Measurements from ENCODE around the gene CLEC4D. TPM values are rescaled to one million over a fixed set of nuclear protein-coding genes. Genes with fewer than 3 reads are reported as not detected.

CLEC4D gene
- total and polyA plus RNA-seq, 4 donors = 0.61 to 39.2 (median 3.0) TPM

DNA sequence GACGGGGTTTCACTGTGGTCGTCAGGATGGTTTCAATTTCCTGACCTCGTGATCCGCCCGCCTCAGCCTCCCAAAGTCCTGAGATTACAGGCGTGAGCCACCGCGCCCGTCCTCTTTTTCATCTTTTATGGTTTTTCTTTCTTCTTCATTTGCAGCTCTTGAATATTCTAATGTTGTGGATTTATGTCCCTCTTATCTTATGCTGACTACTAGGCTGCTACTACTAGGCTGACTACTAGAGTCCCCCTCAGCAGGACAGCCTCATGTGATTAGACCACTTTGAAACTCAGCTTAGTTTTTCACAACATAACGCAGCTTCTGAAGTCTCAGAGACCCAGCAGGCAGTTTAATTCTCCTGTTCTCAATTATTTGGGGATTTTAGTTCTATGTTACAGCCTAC is 28.3 kb downstream of the CLEC4D start:
- Histone ChIP-seq H3K36me3 (ENCODE audit: control insufficient read depth in 4 of 4, insufficient read depth in 4 of 4, low read length in 4 of 4) (no peaks in the 10 kb centered on the region), H3K9ac (ENCODE audit: insufficient read depth in 1 of 2, low read length in 2 of 2) (no peak overlapping the region), H3K27ac (ENCODE audit: low read depth in 1 of 2, low read length in 1 of 2) (no peak overlapping the region), H3K4me1 (ENCODE audit: control insufficient read depth in 5 of 5, insufficient read depth in 5 of 5, low read length in 5 of 5) (no peaks in the 10 kb centered on the region), H3K4me3 (no peak overlapping the region), H3K9me3 (ENCODE audit: control insufficient read depth in 4 of 4, insufficient read depth in 3 of 4, low read length in 3 of 4) (peaks cover 0 to 1% (median 0%) of the 10 kb centered on the region in 4 donors), H3K27me3 (ENCODE audit: control insufficient read depth in 3 of 3, insufficient read depth in 3 of 3, low read length in 2 of 3) (peaks cover 0 to 2% (median 0%) of the 10 kb centered on the region in 3 donors)
- TF ChIP-seq, protein P1, sequence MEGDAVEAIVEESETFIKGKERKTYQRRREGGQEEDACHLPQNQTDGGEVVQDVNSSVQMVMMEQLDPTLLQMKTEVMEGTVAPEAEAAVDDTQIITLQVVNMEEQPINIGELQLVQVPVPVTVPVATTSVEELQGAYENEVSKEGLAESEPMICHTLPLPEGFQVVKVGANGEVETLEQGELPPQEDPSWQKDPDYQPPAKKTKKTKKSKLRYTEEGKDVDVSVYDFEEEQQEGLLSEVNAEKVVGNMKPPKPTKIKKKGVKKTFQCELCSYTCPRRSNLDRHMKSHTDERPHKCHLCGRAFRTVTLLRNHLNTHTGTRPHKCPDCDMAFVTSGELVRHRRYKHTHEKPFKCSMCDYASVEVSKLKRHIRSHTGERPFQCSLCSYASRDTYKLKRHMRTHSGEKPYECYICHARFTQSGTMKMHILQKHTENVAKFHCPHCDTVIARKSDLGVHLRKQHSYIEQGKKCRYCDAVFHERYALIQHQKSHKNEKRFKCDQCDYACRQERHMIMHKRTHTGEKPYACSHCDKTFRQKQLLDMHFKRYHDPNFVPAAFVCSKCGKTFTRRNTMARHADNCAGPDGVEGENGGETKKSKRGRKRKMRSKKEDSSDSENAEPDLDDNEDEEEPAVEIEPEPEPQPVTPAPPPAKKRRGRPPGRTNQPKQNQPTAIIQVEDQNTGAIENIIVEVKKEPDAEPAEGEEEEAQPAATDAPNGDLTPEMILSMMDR (IDR thresholded peaks at IDR 0.05; ENCODE audit: control extremely low read depth, extremely low read depth) = no peak
- 61 to 74% methylated on average over 10 of the region's 10 CpGs for WGBS, 2 donors
- no peak for ATAC-seq (ENCODE audit: insufficient read depth, low FRiP score)
- DNase-seq = no peak

DNA sequence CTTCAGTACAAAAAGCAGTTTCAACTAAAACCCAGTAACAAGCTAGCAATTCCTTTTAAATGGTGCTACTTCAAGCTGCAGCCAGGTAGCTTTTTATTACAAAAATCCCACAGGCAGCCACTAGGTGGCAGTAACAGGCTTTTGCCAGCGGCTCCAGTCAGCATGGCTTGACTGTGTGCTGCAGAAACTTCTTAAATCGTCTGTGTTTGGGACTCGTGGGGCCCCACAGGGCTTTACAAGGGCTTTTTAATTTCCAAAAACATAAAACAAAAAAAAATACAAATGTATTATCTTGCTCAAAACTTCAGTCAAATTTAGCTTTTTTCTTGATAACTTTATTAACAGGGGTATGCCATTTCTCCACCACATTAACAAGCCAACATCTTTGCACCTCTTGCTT is 31.0 kb downstream of the CLEC4D start:
- Histone ChIP-seq H3K4me3 (no peak overlapping the region), H3K9ac (ENCODE audit: insufficient read depth in 1 of 2, low read length in 2 of 2) (no peak overlapping the region), H3K27me3 (ENCODE audit: control insufficient read depth in 3 of 3, insufficient read depth in 3 of 3, low read length in 2 of 3) (peaks cover 0 to 2% (median 0%) of the 10 kb centered on the region in 3 donors), H3K9me3 (ENCODE audit: control insufficient read depth in 4 of 4, insufficient read depth in 3 of 4, low read length in 3 of 4) (no peaks in the 10 kb centered on the region), H3K36me3 (ENCODE audit: control insufficient read depth in 4 of 4, insufficient read depth in 4 of 4, low read length in 4 of 4) (no peaks in the 10 kb centered on the region), H3K27ac (ENCODE audit: low read depth in 1 of 2, low read length in 1 of 2) (no peak overlapping the region), H3K4me1 (ENCODE audit: control insufficient read depth in 5 of 5, insufficient read depth in 5 of 5, low read length in 5 of 5) (no peaks in the 10 kb centered on the region)
- WGBS, 2 donors = 1% methylated on average over 3 of the region's 3 CpGs
- DNase-seq (peak; percentile 75 to 81 (median 78)), ATAC-seq (ENCODE audit: insufficient read depth, low FRiP score) (peak; percentile 72)
- TF ChIP-seq, protein P1 (IDR thresholded peaks at IDR 0.05; ENCODE audit: control extremely low read depth, extremely low read depth) = peak; percentile 79

DNA sequence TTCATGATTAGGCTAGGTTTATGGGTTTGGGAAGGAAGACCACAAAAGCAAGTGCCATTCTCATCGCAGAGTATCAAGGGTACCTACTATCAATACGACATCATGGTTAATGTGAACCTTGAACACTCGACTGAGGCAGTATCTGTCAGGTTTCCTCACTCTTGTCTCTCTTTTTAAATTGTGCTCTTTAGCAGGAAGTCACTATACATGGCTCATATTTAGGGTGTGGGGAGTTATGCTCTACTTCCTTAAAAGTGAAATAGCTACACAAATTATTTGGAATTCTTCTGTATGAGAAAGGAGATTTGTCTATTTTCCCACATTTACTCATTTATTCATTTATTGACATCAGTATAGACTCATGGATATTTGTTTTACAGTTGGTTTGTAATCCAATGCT is 33.3 kb downstream of the CLEC4D start:
- Histone ChIP-seq H3K27ac (ENCODE audit: low read depth in 1 of 2, low read length in 1 of 2) (no peak overlapping the region), H3K9ac (ENCODE audit: insufficient read depth in 1 of 2, low read length in 2 of 2) (no peak overlapping the region), H3K27me3 (ENCODE audit: control insufficient read depth in 3 of 3, insufficient read depth in 3 of 3, low read length in 2 of 3) (no peaks in the 10 kb centered on the region), H3K9me3 (ENCODE audit: control insufficient read depth in 4 of 4, insufficient read depth in 3 of 4, low read length in 3 of 4) (no peaks in the 10 kb centered on the region), H3K36me3 (ENCODE audit: control insufficient read depth in 4 of 4, insufficient read depth in 4 of 4, low read length in 4 of 4) (no peaks in the 10 kb centered on the region), H3K4me3 (no peak overlapping the region), H3K4me1 (ENCODE audit: control insufficient read depth in 5 of 5, insufficient read depth in 5 of 5, low read length in 5 of 5) (no peaks in the 10 kb centered on the region)
- TF ChIP-seq, protein P1 (IDR thresholded peaks at IDR 0.05; ENCODE audit: control extremely low read depth, extremely low read depth) = no peak
- WGBS, 2 donors = 65 to 67% methylated on average over 3 of the region's 3 CpGs
- ATAC-seq (ENCODE audit: insufficient read depth, low FRiP score) = no peak
- no peak for DNase-seq

DNA sequence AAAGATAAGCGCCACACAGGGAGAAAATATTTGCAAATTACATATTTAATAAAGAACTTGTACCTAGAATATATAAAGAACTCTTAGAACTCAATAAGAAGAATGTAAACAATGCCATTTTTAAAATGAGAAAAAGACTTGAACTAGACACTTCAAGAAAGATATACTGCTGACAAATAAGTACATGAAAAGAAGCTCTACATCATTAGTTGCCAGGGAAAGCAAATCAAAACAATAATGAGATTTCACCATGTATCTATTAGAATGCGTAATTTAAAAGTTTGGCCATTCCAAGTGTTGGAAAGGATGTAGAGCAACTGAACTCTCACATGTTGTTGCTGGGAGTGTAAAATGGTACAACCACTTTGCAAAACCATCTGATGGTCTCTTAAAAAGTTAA is 34.3 kb downstream of the CLEC4D start:
- Histone ChIP-seq H3K27me3 (ENCODE audit: control insufficient read depth in 3 of 3, insufficient read depth in 3 of 3, low read length in 2 of 3) (no peaks in the 10 kb centered on the region), H3K9me3 (ENCODE audit: control insufficient read depth in 4 of 4, insufficient read depth in 3 of 4, low read length in 3 of 4) (no peaks in the 10 kb centered on the region), H3K9ac (ENCODE audit: insufficient read depth in 1 of 2, low read length in 2 of 2) (no peak overlapping the region), H3K27ac (ENCODE audit: low read depth in 1 of 2, low read length in 1 of 2) (no peak overlapping the region), H3K4me3 (no peak overlapping the region), H3K36me3 (ENCODE audit: control insufficient read depth in 4 of 4, insufficient read depth in 4 of 4, low read length in 4 of 4) (no peaks in the 10 kb centered on the region), H3K4me1 (ENCODE audit: control insufficient read depth in 5 of 5, insufficient read depth in 5 of 5, low read length in 5 of 5) (no peaks in the 10 kb centered on the region)
- ATAC-seq (ENCODE audit: insufficient read depth, low FRiP score) (no peak), DNase-seq (no peak)
- WGBS, 2 donors = 77 to 92% methylated on average over 2 of the region's 2 CpGs
- TF ChIP-seq, protein P1 (IDR thresholded peaks at IDR 0.05; ENCODE audit: control extremely low read depth, extremely low read depth) = no peak

Measured in lung (tissue), 12 donors.